Measurements from ENCODE around the gene ACRBP.

The ACRBP gene

DNA sequence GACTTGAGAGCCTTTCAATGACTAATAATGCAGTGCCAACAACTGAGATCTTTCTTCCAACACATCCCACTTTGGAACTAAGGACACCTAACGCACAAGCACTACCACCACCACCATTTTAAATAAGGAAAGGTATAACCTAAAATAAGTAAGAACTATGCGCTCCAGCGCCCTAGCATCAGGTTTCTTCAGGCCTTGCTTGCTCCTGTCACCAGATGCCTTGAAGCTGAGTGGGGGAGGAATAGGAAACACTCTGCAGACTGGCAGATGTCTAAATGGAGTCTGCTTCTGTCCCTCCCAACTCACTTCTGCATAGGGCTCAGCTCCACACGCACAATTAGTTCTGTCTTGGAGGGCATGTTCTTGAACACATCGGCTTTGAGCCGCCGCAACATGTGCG lies 55.1 kb downstream of the ACRBP start:
- no peak for TF ChIP-seq SNAI2 (CRISPR knock-in tag; IDR thresholded peaks at IDR 0.05)
- TF ChIP-seq ZFP3 (CRISPR knock-in tag; IDR thresholded peaks at IDR 0.05) = no peak
- TF ChIP-seq, protein P1, sequence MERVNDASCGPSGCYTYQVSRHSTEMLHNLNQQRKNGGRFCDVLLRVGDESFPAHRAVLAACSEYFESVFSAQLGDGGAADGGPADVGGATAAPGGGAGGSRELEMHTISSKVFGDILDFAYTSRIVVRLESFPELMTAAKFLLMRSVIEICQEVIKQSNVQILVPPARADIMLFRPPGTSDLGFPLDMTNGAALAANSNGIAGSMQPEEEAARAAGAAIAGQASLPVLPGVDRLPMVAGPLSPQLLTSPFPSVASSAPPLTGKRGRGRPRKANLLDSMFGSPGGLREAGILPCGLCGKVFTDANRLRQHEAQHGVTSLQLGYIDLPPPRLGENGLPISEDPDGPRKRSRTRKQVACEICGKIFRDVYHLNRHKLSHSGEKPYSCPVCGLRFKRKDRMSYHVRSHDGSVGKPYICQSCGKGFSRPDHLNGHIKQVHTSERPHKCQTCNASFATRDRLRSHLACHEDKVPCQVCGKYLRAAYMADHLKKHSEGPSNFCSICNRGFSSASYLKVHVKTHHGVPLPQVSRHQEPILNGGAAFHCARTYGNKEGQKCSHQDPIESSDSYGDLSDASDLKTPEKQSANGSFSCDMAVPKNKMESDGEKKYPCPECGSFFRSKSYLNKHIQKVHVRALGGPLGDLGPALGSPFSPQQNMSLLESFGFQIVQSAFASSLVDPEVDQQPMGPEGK (CRISPR knock-in tag; IDR thresholded peaks at IDR 0.05; ENCODE audit: borderline replicate concordance) = no peak
- TF ChIP-seq, protein P2, sequence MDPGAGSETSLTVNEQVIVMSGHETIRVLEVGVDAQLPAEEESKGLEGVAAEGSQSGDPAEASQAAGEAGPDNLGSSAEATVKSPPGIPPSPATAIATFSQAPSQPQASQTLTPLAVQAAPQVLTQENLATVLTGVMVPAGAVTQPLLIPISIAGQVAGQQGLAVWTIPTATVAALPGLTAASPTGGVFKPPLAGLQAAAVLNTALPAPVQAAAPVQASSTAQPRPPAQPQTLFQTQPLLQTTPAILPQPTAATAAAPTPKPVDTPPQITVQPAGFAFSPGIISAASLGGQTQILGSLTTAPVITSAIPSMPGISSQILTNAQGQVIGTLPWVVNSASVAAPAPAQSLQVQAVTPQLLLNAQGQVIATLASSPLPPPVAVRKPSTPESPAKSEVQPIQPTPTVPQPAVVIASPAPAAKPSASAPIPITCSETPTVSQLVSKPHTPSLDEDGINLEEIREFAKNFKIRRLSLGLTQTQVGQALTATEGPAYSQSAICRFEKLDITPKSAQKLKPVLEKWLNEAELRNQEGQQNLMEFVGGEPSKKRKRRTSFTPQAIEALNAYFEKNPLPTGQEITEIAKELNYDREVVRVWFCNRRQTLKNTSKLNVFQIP (CRISPR knock-in tag; IDR thresholded peaks at IDR 0.05; ENCODE audit: borderline replicate concordance, low read depth) = no peak
- no peak for TF ChIP-seq ZC3H10 (CRISPR knock-in tag; IDR thresholded peaks at IDR 0.05)
- no peak for TF ChIP-seq TCF4 (CRISPR knock-in tag; IDR thresholded peaks at IDR 0.05; ENCODE audit: borderline replicate concordance)
- TF ChIP-seq, protein P3, sequence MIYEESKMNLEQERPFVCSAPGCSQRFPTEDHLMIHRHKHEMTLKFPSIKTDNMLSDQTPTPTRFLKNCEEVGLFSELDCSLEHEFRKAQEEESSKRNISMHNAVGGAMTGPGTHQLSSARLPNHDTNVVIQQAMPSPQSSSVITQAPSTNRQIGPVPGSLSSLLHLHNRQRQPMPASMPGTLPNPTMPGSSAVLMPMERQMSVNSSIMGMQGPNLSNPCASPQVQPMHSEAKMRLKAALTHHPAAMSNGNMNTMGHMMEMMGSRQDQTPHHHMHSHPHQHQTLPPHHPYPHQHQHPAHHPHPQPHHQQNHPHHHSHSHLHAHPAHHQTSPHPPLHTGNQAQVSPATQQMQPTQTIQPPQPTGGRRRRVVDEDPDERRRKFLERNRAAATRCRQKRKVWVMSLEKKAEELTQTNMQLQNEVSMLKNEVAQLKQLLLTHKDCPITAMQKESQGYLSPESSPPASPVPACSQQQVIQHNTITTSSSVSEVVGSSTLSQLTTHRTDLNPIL (CRISPR knock-in tag; IDR thresholded peaks at IDR 0.05; ENCODE audit: low read depth) = no peak
- TF ChIP-seq, protein P4, sequence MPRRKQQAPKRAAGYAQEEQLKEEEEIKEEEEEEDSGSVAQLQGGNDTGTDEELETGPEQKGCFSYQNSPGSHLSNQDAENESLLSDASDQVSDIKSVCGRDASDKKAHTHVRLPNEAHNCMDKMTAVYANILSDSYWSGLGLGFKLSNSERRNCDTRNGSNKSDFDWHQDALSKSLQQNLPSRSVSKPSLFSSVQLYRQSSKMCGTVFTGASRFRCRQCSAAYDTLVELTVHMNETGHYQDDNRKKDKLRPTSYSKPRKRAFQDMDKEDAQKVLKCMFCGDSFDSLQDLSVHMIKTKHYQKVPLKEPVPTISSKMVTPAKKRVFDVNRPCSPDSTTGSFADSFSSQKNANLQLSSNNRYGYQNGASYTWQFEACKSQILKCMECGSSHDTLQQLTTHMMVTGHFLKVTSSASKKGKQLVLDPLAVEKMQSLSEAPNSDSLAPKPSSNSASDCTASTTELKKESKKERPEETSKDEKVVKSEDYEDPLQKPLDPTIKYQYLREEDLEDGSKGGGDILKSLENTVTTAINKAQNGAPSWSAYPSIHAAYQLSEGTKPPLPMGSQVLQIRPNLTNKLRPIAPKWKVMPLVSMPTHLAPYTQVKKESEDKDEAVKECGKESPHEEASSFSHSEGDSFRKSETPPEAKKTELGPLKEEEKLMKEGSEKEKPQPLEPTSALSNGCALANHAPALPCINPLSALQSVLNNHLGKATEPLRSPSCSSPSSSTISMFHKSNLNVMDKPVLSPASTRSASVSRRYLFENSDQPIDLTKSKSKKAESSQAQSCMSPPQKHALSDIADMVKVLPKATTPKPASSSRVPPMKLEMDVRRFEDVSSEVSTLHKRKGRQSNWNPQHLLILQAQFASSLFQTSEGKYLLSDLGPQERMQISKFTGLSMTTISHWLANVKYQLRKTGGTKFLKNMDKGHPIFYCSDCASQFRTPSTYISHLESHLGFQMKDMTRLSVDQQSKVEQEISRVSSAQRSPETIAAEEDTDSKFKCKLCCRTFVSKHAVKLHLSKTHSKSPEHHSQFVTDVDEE (CRISPR knock-in tag; IDR thresholded peaks at IDR 0.05) = no peak
- ATAC-seq = no peak

Measured in SK-N-SH treated with all-trans-retinoic acid at 6 μM for 48 hours (cell line).